Neural crest cell (in vitro differentiated cells): ENCODE results near the gene TMCC2. TPM values are rescaled to one million over a fixed set of nuclear protein-coding genes. Genes with fewer than 3 reads are reported as not detected.

ENCODE experiments used
- DNase-seq: peaks from one replicate; pipeline ENCODE4 v3.0.0; 2021; ENCODE audit warnings: low read depth, mixed read lengths, low spot score
- H3K27ac Mint-ChIP-seq: one replicate; pipeline ENCODE4 v1.8.0; 2021; ENCODE audit warnings: mild to moderate bottlenecking, mixed read lengths; ENCODE audit not compliant: unreplicated experiment
- H3K27me3 Mint-ChIP-seq: 2 replicates; pipeline ENCODE4 v1.8.0; 2021; ENCODE audit warnings: low read depth, mild to moderate bottlenecking, mixed read lengths
- H3K36me3 Mint-ChIP-seq: 2 replicates; pipeline ENCODE4 v1.8.0; 2021; ENCODE audit warnings: low read depth, mild to moderate bottlenecking, mixed read lengths
- H3K4me1 Mint-ChIP-seq: 2 replicates; pipeline ENCODE4 v1.8.0; 2021; ENCODE audit warnings: mixed read lengths
- H3K4me3 Mint-ChIP-seq: one replicate; pipeline ENCODE4 v1.8.0; 2021; ENCODE audit warnings: mild to moderate bottlenecking, mixed read lengths
- H3K9me3 Mint-ChIP-seq: 2 replicates; pipeline ENCODE4 v1.8.0; 2021; ENCODE audit warnings: mixed read lengths
- total RNA-seq: library from RNA; stranded (reverse); gene quantifications from 2 replicates; pipeline ENCODE4 v1.2.1, GENCODE V29; 2021
- TF ChIP-seq, protein P1 (sequence below): fragments of 200-600 bp; sonication (generic); conservative IDR thresholded peaks from 2 replicates; pipeline ENCODE4 v1.5.0; 2021; ENCODE audit warnings: antibody characterized with exemption, mild to moderate bottlenecking

Gene TMCC2
- total RNA-seq, 1 donor from 2014 or later: 16.1 TPM

DNA sequence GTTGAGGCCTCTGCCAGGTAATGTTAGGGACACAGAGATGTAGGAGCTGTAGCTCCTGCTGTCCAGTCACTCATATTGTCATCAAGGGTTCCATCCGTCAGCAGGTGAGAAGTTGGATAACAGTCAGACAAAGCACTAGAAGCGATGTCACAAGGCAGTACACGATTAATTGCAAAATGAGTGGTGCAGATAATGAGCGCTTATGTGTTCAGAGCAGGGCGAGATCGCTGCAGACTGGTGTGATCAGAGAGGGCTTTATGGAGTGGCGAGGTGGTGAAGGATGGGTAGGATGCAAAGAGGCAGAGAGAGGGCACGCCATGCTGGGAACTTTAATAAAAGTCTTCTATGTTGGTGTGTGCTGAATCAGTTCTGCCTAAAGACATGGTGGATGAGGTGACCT is 8.8 kb downstream of the TMCC2 start:
- Mint-ChIP-seq H3K27ac (peak overlapping the region; percentile 0), H3K27me3 (no peaks in the 10 kb centered on the region), H3K4me3 (no peak overlapping the region), H3K9me3 (no peaks in the 10 kb centered on the region), H3K4me1 (peaks cover 13% of the 10 kb centered on the region), H3K36me3 (no peaks in the 10 kb centered on the region)
- DNase-seq: no peak
- TF ChIP-seq, protein P1, sequence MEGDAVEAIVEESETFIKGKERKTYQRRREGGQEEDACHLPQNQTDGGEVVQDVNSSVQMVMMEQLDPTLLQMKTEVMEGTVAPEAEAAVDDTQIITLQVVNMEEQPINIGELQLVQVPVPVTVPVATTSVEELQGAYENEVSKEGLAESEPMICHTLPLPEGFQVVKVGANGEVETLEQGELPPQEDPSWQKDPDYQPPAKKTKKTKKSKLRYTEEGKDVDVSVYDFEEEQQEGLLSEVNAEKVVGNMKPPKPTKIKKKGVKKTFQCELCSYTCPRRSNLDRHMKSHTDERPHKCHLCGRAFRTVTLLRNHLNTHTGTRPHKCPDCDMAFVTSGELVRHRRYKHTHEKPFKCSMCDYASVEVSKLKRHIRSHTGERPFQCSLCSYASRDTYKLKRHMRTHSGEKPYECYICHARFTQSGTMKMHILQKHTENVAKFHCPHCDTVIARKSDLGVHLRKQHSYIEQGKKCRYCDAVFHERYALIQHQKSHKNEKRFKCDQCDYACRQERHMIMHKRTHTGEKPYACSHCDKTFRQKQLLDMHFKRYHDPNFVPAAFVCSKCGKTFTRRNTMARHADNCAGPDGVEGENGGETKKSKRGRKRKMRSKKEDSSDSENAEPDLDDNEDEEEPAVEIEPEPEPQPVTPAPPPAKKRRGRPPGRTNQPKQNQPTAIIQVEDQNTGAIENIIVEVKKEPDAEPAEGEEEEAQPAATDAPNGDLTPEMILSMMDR: no peak

DNA sequence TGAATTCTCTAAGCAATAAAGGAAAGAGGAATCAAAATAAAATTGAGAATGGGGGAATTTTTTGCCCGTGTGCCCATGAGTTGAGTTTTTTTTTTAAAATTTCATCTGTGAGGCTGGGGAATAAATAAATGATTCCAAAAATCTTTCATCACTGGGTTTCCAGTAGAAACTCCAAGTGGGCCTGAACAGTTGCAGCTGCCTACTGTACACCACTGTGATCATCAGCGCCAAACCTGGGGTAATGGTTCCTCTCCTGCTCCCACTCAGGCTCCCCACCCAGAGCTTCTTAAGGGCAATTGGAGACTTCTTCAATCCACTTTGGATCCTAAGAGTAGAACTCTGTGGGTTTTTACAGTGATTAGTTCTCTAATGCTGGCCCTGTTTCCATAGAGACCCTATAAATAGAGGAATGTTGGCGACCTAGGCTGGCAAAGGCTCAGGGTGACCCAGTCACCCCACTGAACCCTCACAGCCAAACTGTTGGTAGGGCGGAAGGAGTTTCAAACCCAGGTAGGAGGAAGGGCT is 9.3 kb downstream of the TMCC2 start:
- DNase-seq: no peak
- H3K27me3 Mint-ChIP-seq: no peaks in the 10 kb centered on the region
- H3K9me3 Mint-ChIP-seq: no peaks in the 10 kb centered on the region
- peaks cover 13% of the 10 kb centered on the region for H3K4me1 Mint-ChIP-seq
- no peaks in the 10 kb centered on the region for H3K36me3 Mint-ChIP-seq
- TF ChIP-seq, protein P1: no peak
- peak overlapping the region; percentile 0 for H3K27ac Mint-ChIP-seq
- no peak overlapping the region for H3K4me3 Mint-ChIP-seq

DNA sequence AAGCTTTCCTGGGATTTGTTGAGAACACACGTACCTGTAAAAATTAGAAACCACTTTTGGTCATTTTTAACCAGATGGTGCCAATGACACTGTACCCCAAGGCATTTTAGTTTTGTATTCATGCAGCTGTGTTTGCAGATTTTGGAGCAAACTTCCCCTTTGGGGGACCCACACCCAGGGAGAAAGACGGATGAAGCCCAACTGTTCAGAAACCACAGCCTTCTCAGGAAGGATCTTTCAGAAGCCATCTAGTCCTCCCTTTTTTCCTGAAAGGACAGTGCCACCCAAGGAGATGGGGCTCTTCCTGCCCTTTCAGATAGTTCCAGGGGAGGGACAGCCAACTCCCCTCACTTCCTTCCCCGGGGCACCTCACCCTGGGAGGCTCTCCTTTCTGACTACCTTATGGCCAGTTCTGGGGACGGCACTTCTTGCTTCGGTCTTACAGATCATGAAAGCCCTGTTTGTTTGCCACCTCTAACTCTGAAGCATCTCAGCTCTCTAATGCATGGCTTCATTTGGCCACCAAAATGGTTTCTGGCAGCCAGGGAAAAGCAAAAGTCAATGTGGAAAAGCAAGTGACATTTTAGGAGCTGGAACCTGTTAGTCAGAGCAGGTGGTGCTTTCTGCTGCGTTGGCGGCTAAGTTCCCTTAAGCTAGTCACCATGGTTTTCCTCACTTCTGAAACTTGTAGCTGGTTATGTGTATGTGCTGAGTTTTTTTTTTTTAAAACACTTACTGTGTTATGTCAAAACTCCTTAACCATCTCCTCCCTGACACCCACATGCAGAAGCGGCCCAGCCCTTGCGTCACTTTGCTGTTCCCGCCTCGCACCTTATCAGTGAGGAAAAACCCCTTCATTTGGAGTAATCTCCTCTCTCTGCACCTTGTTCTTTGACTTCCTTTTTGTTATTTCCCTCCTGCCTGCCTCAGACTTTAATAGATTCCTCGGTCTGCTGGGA is 10.1 kb downstream of the TMCC2 start:
- Mint-ChIP-seq H3K36me3 (no peaks in the 10 kb centered on the region), H3K27ac (peak overlapping the region; percentile 93), H3K27me3 (no peaks in the 10 kb centered on the region), H3K4me1 (peaks cover 13% of the 10 kb centered on the region), H3K4me3 (no peak overlapping the region), H3K9me3 (no peaks in the 10 kb centered on the region)
- DNase-seq: no peak
- TF ChIP-seq, protein P1: no peak

DNA sequence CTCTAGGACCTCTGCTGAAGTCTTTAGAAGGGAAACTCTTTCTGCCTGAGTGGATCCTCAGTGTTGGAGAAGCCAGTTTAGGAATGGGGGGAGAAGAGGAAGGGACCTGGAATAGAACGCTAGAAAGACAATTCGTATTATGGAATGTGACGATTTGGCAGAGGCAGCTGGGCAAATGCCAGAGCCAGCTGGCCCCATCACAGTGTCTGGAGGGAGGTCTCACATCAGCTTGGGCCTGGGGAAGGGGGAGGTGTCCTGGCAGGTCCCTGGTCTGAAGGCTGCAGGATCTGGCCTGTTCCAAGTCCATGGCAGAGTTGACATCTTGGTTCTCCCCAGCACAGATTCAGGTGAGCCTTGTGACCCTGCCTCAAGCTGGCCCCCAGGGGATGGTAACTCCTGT is 11.3 kb downstream of the TMCC2 start:
- Mint-ChIP-seq H3K4me3 (no peak overlapping the region), H3K27ac (no peak overlapping the region), H3K9me3 (no peaks in the 10 kb centered on the region), H3K4me1 (peaks cover 13% of the 10 kb centered on the region), H3K36me3 (no peaks in the 10 kb centered on the region), H3K27me3 (no peaks in the 10 kb centered on the region)
- DNase-seq: no peak
- TF ChIP-seq, protein P1: no peak

- DNase-seq: no peak
- Mint-ChIP-seq H3K4me3 (no peak overlapping the region), H3K27me3 (no peaks in the 10 kb centered on the region), H3K4me1 (peaks cover 13% of the 10 kb centered on the region), H3K9me3 (no peaks in the 10 kb centered on the region), H3K27ac (no peak overlapping the region), H3K36me3 (no peaks in the 10 kb centered on the region)
- TF ChIP-seq, protein P1: no peak
Observed at GRCh38 chr1:205240118-205240517, 12.4 kb downstream of the TMCC2 start.
